ENCODE measurements around the gene BRINP1.
"Not testable (repeated sequence)": the region's sequence is repeated elsewhere in the genome, so short reads cannot be mapped to it uniquely, and the experiment has no call there.

The BRINP1 gene

GRCh38 chr9:119185298-119185697 is 183.9 kb downstream of the BRINP1 start:
- DNase-seq (ENCODE audit: low spot score) = no peak

- no peak for DNase-seq (ENCODE audit: low spot score)
Measured at GRCh38 chr9:119184265-119184936, 184.8 kb downstream of the BRINP1 start.

- DNase-seq (ENCODE audit: low spot score) = no peak
Measured at GRCh38 chr9:119181561-119181960, 187.7 kb downstream of the BRINP1 start.

- no peak for DNase-seq (ENCODE audit: low spot score)
Measured at GRCh38 chr9:119180897-119181296, 188.3 kb downstream of the BRINP1 start.

GRCh38 chr9:119179701-119180100 is 189.5 kb downstream of the BRINP1 start:
- DNase-seq (ENCODE audit: low spot score) = no peak

GRCh38 chr9:119177196-119177595 is 192.0 kb downstream of the BRINP1 start:
- DNase-seq (ENCODE audit: low spot score) = no peak

- no peak for DNase-seq (ENCODE audit: low spot score)
Measured at GRCh38 chr9:119175581-119175980, 193.7 kb downstream of the BRINP1 start.

GRCh38 chr9:119169222-119169621 is 200.0 kb downstream of the BRINP1 start:
- not testable (repeated sequence) for DNase-seq (ENCODE audit: low spot score)

- no peak for DNase-seq (ENCODE audit: low spot score)
Measured at GRCh38 chr9:119167876-119168275, 201.4 kb downstream of the BRINP1 start.

- no peak for DNase-seq (ENCODE audit: low spot score)
Measured at GRCh38 chr9:119167267-119167666, 202.0 kb downstream of the BRINP1 start.

GRCh38 chr9:119166096-119166495 is 203.1 kb downstream of the BRINP1 start:
- DNase-seq (ENCODE audit: low spot score) = no peak

- DNase-seq (ENCODE audit: low spot score) = no peak
Measured at GRCh38 chr9:119165131-119165530, 204.1 kb downstream of the BRINP1 start.

GRCh38 chr9:119164716-119165115 is 204.5 kb downstream of the BRINP1 start:
- no peak for DNase-seq (ENCODE audit: low spot score)

GRCh38 chr9:119160551-119160950 is 208.7 kb downstream of the BRINP1 start:
- DNase-seq (ENCODE audit: low spot score) = no peak

GRCh38 chr9:119159386-119159785 is 209.8 kb downstream of the BRINP1 start:
- no peak for DNase-seq (ENCODE audit: low spot score)

- DNase-seq (ENCODE audit: low spot score) = no peak
Measured at GRCh38 chr9:119157196-119157595, 212.0 kb downstream of the BRINP1 start.

GRCh38 chr9:119156354-119156753 is 212.9 kb downstream of the BRINP1 start:
- no peak for DNase-seq (ENCODE audit: low spot score)

- no peak for DNase-seq (ENCODE audit: low spot score)
Measured at GRCh38 chr9:119154527-119154926, 214.7 kb downstream of the BRINP1 start.

GRCh38 chr9:119153402-119153801 is 215.8 kb downstream of the BRINP1 start:
- no peak for DNase-seq (ENCODE audit: low spot score)

GRCh38 chr9:119148855-119149254 is 220.4 kb downstream of the BRINP1 start:
- DNase-seq (ENCODE audit: low spot score) = no peak

- no peak for DNase-seq (ENCODE audit: low spot score)
Measured at GRCh38 chr9:119137479-119137878, 231.8 kb downstream of the BRINP1 start.

- DNase-seq (ENCODE audit: low spot score) = no peak
Measured at GRCh38 chr9:119126040-119126439, 243.2 kb downstream of the BRINP1 start.

- no peak for DNase-seq (ENCODE audit: low spot score)
Measured at GRCh38 chr9:119121899-119122298, 247.3 kb downstream of the BRINP1 start.

- no peak for DNase-seq (ENCODE audit: low spot score)
Measured at GRCh38 chr9:119117409-119117808, 251.8 kb downstream of the BRINP1 start.

All from HuH-7 (cell line).